GM12878 (cell line): Measurements from ENCODE around the gene RASA1. TPM values are rescaled to one million over a fixed set of nuclear protein-coding genes. Genes with fewer than 3 reads are reported as not detected.

Experiments
- ATAC-seq: fragments of 200-7000 bp; cut with Tn5 transposase; 3 replicates; pipeline ENCODE4 v1.9.1; 2020; ENCODE audit warnings: mild to moderate bottlenecking, moderate library complexity
- BruUV-seq: library from RNA; stranded (reverse); fragments of 400-500 nt; replicated peaks from 2 replicates; lab custom pipeline; 2021; lab: Mats Ljungman, UMichigan
- CTCF ChIA-PET: fragments of 300-600 bp; sonication (Branson Sonifier 250); formaldehyde crosslinking; extraction: SDS; loops from one replicate; lab custom pipeline; 2021; ENCODE audit warnings: inconsistent platforms; lab: Yijun Ruan, JAX
- POLR2A ChIA-PET: fragments of 350-600 bp; formaldehyde crosslinking; extraction: SDS; loops from one replicate; lab custom pipeline; 2021; ENCODE audit warnings: inconsistent platforms; lab: Charles Lee
- RAD21 ChIA-PET: fragments of 300-600 bp; sonication (Branson Sonifier 250); formaldehyde crosslinking; loops from one replicate; lab custom pipeline; 2023; ENCODE audit warnings: antibody characterized with exemption; ENCODE audit not compliant: unreplicated experiment; lab: Charles Lee
- SMC1A ChIA-PET: fragments of 300-600 bp; sonication (Branson Sonifier 250); formaldehyde crosslinking; loops from one replicate; lab custom pipeline; 2023; ENCODE audit not compliant: unreplicated experiment, uncharacterized antibody; lab: Charles Lee
- DNase-seq: peaks from one replicate; pipeline ENCODE4 v3.0.0-alpha.2; 2011; ENCODE audit warnings: low read depth, low spot score
- FAIRE-seq: peaks from 3 replicates; lab custom pipeline; 2011; peaks lifted over from hg19 to GRCh38; lab: Jason Lieb, UNC
- H2AFZ ChIP-seq: 2 replicates; pipeline ENCODE4 v1.6.0; 2011; ENCODE audit warnings: low read depth, low read length, control low read depth; ENCODE audit not compliant: control insufficient read depth
- H3K27ac ChIP-seq: 2 replicates; pipeline ENCODE4 v1.5.1; 2011; ENCODE audit warnings: control low read depth; ENCODE audit not compliant: control insufficient read depth, insufficient read depth
- H3K27me3 ChIP-seq, 2 experiments: replicated peaks in 1 of 2; 2 replicates each; pipeline versions ENCODE4 v1.6.0 to v1.6.1; 2011; ENCODE audit warnings: low read length in 1 of 2; ENCODE audit not compliant: control insufficient read depth in 2 of 2, insufficient read depth in 2 of 2
- H3K36me3 ChIP-seq, 2 experiments: 2 replicates each; pipeline ENCODE4 v1.5.1; 2011; ENCODE audit warnings: low read length in 1 of 2; ENCODE audit not compliant: control insufficient read depth in 2 of 2, insufficient read depth in 2 of 2
- H3K4me1 ChIP-seq: 2 replicates; pipeline ENCODE4 v1.6.1; 2011; ENCODE audit warnings: mild to moderate bottlenecking, low read length, moderate library complexity, mixed read lengths; ENCODE audit not compliant: control insufficient read depth, insufficient read depth
- H3K4me2 ChIP-seq: 2 replicates; pipeline ENCODE4 v1.6.0; 2011; ENCODE audit warnings: control low read depth; ENCODE audit not compliant: control insufficient read depth, insufficient read depth
- H3K4me3 ChIP-seq: fragments of 200-600 bp; sonication (generic); 2 replicates; pipeline ENCODE4 v1.5.1; 2016
- H3K79me2 ChIP-seq: 2 replicates; pipeline ENCODE4 v1.6.0; 2011; ENCODE audit warnings: low read length; ENCODE audit not compliant: control insufficient read depth, insufficient read depth
- H3K9ac ChIP-seq: 2 replicates; pipeline ENCODE4 v1.8.0; 2011; ENCODE audit warnings: low read length, control low read depth, mixed read lengths; ENCODE audit not compliant: control insufficient read depth, insufficient read depth
- H3K9me3 ChIP-seq: replicated peaks from 3 replicates; pipeline ENCODE4 v1.5.1; 2011; ENCODE audit warnings: mild to moderate bottlenecking, low read length; ENCODE audit not compliant: control insufficient read depth, insufficient read depth
- H4K20me1 ChIP-seq: 2 replicates; pipeline ENCODE4 v1.6.0; 2011; ENCODE audit not compliant: control insufficient read depth, insufficient read depth
- ATF3 ChIP-seq: IDR thresholded peaks from 2 replicates; pipeline ENCODE4 v1.6.1; 2011; ENCODE audit warnings: low read depth, mild to moderate bottlenecking, low read length, moderate library complexity, borderline replicate concordance; ENCODE audit errors: extremely low read depth
- CBFB ChIP-seq: IDR thresholded peaks from 2 replicates; pipeline ENCODE4 v1.6.1; 2016; ENCODE audit warnings: antibody characterized with exemption, low read depth
- CTCF ChIP-seq, 3 experiments: IDR thresholded peaks in 2 of 3; conservative IDR thresholded peaks in 1 of 3; 2 replicates each; pipeline ENCODE4 v1.5.1; 2011; ENCODE audit warnings: low read depth in 3 of 3, low read length in 3 of 3, mild to moderate bottlenecking in 3 of 3, control low read depth in 2 of 3, moderate library complexity in 2 of 3, inconsistent platforms in 1 of 3, mixed read lengths in 1 of 3; ENCODE audit not compliant: control insufficient read depth in 2 of 3, insufficient read depth in 1 of 3; ENCODE audit errors: extremely low read depth in 1 of 3
- MEF2B ChIP-seq: fragments of 450-650 bp; IDR thresholded peaks from 2 replicates; pipeline ENCODE4 v1.6.1; 2018; ENCODE audit warnings: mild to moderate bottlenecking, moderate library complexity; ENCODE audit not compliant: partially characterized antibody, poor library complexity, severe bottlenecking
- RB1 ChIP-seq: fragments of 450-650 bp; formaldehyde crosslinking; IDR thresholded peaks from 2 replicates; pipeline ENCODE4 v1.6.1; 2017; ENCODE audit warnings: mild to moderate bottlenecking, borderline replicate concordance
- SKIL ChIP-seq: fragments of 450-650 bp; IDR thresholded peaks from 2 replicates; pipeline ENCODE4 v1.6.1; 2017; ENCODE audit warnings: mild to moderate bottlenecking, low read depth, inconsistent platforms; ENCODE audit not compliant: poor library complexity, severe bottlenecking
- SP1 ChIP-seq: IDR thresholded peaks from one replicate; pipeline ENCODE4 v1.6.1; 2011; ENCODE audit warnings: low read depth, low read length
- SPI1 ChIP-seq: IDR thresholded peaks from 2 replicates; pipeline ENCODE4 v1.6.1; 2011; ENCODE audit warnings: low read depth, mild to moderate bottlenecking, low read length, moderate library complexity, borderline replicate concordance; ENCODE audit not compliant: insufficient read depth
- SUPT20H ChIP-seq: IDR thresholded peaks from 2 replicates; pipeline ENCODE4 v1.6.1; 2011; ENCODE audit warnings: low read depth, mild to moderate bottlenecking, low read length, moderate library complexity, borderline replicate concordance; ENCODE audit not compliant: control insufficient read depth
- ZNF217 ChIP-seq: fragments of 450-650 bp; IDR thresholded peaks from 2 replicates; pipeline ENCODE4 v1.6.1; 2017; ENCODE audit warnings: antibody characterized with exemption, mild to moderate bottlenecking
- WGBS: methylation state at CpG from one replicate; pipeline ENCODE4 v1.1.6; 2016; ENCODE audit warnings: low lambda C conversion rate; ENCODE audit not compliant: insufficient replicate concordance, insufficient coverage; ENCODE audit errors: missing lambda C conversion rate; 5-methylcytosine and 5-hydroxymethylcytosine counted together
- in situ Hi-C: fragments of 300-500 bp; cut with MboI; formaldehyde crosslinking; loops from 9 replicates; pipeline ENCODE4 v1.14.3; 2018; ENCODE audit warnings: mixed read lengths
- intact Hi-C: fragments of 100-400 bp; cut with micrococcal nuclease; formaldehyde crosslinking; loops from one replicate; pipeline ENCODE4 v1.14.2; 2022; ENCODE audit not compliant: unreplicated experiment
- polyA plus RNA-seq, 11 experiments: library from polyadenylated mRNA; depleted of rRNA in 4 of 11; unstranded in 6 of 11; stranded (reverse) in 5 of 11; fragments of >200 nt; fragmentation: Nextera tagmentation in 4 of 11; fragmentation: Illumina TruSeq in 1 of 11; extraction: Ambion mirVana in 4 of 11; extraction: Trizol in 1 of 11; gene quantifications; 1 replicate in 1 of 11; 2 replicates in 10 of 11; pipeline versions ENCODE4 v1.2.1 to v1.2.3, GENCODE V29; 2011 to 2016; ENCODE audit warnings: inconsistent platforms in 2 of 11, missing spikeins in 2 of 11, low read depth in 1 of 11
- total RNA-seq, 4 experiments: library from RNA; depleted of rRNA in 3 of 4; stranded (reverse); fragments of >200 nt in 3 of 4; fragmentation: Illumina TruSeq in 1 of 4; extraction: Trizol in 1 of 4; gene quantifications; 2 replicates each; pipeline versions ENCODE4 v1.2.1 to v1.2.3, GENCODE V29; 2013 to 2021
- TF ChIP-seq, protein P1 (sequence below): fragments of 450-650 bp; formaldehyde crosslinking; IDR thresholded peaks from 2 replicates; pipeline ENCODE4 v1.4.0; 2022; ENCODE audit warnings: mild to moderate bottlenecking, moderate library complexity

RASA1 gene
- total and polyA plus RNA-seq, 10 of the 15 experiments (the other 5 are each of a cell fraction or from before 2014, with no cell fraction given), result 7.8 to 72.3 (median 21.8) TPM

GRCh38 chr5:87268126-87268969 is 665 bp downstream of the RASA1 start:
- FAIRE-seq, result peak; percentile 56
- intact Hi-C loops, result loop anchor here (2.0 to 10.0 kb wide), 5 partner anchors 76 to 198 kb away; no protein-coding TSS in a partner anchor
- peak; percentile 36 for TF ChIP-seq MEF2B
- no peak for TF ChIP-seq SUPT20H
- no peak for TF ChIP-seq ZNF217
- no peak for TF ChIP-seq SPI1
- TF ChIP-seq, protein P1, sequence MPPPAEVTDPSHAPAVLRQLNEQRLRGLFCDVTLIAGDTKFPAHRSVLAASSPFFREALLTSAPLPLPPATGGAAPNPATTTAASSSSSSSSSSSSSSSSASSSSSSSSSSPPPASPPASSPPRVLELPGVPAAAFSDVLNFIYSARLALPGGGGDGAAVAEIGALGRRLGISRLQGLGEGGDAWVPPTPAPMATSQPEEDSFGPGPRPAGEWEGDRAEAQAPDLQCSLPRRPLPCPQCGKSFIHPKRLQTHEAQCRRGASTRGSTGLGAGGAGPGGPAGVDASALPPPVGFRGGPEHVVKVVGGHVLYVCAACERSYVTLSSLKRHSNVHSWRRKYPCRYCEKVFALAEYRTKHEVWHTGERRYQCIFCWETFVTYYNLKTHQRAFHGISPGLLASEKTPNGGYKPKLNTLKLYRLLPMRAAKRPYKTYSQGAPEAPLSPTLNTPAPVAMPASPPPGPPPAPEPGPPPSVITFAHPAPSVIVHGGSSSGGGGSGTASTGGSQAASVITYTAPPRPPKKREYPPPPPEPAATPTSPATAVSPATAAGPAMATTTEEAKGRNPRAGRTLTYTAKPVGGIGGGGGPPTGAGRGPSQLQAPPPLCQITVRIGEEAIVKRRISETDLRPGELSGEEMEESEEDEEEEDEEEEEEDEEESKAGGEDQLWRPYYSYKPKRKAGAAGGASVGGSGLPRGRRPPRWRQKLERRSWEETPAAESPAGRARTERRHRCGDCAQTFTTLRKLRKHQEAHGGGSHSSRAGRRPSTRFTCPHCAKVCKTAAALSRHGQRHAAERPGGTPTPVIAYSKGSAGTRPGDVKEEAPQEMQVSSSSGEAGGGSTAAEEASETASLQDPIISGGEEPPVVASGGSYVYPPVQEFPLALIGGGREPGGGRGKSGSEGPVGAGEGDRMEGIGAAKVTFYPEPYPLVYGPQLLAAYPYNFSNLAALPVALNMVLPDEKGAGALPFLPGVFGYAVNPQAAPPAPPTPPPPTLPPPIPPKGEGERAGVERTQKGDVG (CRISPR knock-in tag), result no peak
- TF ChIP-seq SKIL, result no peak
- TF ChIP-seq SP1, result no peak
- no peak for TF ChIP-seq ATF3
- TF ChIP-seq CTCF (IDR thresholded peaks at IDR 0.05 in 2 of 3, conservative IDR thresholded peaks at IDR 0.05 in 1 of 3; ENCODE audit: control insufficient read depth in 2 of 3, extremely low read depth in 1 of 3, insufficient read depth in 1 of 3, low read depth in 3 of 3, low read length in 3 of 3), result no peak
- TF ChIP-seq RB1, result no peak; the same call in 1 of the 2 replicates
- TF ChIP-seq CBFB, result peak; percentile 77

More at GRCh38 chr5:87268126-87268969, 665 bp downstream of the RASA1 start:
- peak; percentile 78 for ATAC-seq
- peaks cover 54% of the 10 kb centered on the region for H3K79me2 ChIP-seq
- H3K27ac ChIP-seq, result peak overlapping the region; percentile 94
- no peaks in the 10 kb centered on the region for H3K4me1 ChIP-seq
- peak; percentile 51 for DNase-seq
- peaks cover 0 to 5% of the 10 kb centered on the region in 2 experiments; a peak in 1 of 4 replicates for H3K36me3 ChIP-seq
- CTCF ChIA-PET, result interaction anchor here (0.6 to 2.6 kb wide), 6 partner anchors 12 to 198 kb away, joined by 3 to 17 read pairs (median 6); no protein-coding TSS in a partner anchor
- POLR2A ChIA-PET, result interaction anchor here (0.6 to 2.5 kb wide), 18 partner anchors 10 to 198 kb away, joined by 3 to 17 read pairs (median 6); no protein-coding TSS in a partner anchor
- RAD21 ChIA-PET, result interaction anchor here (0.7 to 3.8 kb wide), 24 partner anchors 13 to 198 kb away, joined by 3 to 26 read pairs (median 4); no protein-coding TSS in a partner anchor
- BruUV-seq, result no TSS peak
- peak overlapping the region; percentile 85 for H2AFZ ChIP-seq
- no peaks in the 10 kb centered on the region for H3K27me3 ChIP-seq
- SMC1A ChIA-PET, result interaction anchor here (0.7 to 4.1 kb wide), 24 partner anchors 10 to 198 kb away, joined by 3 to 39 read pairs (median 4); no protein-coding TSS in a partner anchor
- H3K4me2 ChIP-seq, result peak overlapping the region; percentile 54
- no peaks in the 10 kb centered on the region for H4K20me1 ChIP-seq
- H3K9me3 ChIP-seq, result no peaks in the 10 kb centered on the region; the same call in 2 of the 3 replicates
- H3K9ac ChIP-seq, result peak overlapping the region; percentile 90
- in situ Hi-C loops, result no loop called here
- peak overlapping the region; percentile 98 for H3K4me3 ChIP-seq
- WGBS, result under 1% methylated on average over 46 of the region's 49 CpGs
